Right renal cortex interstitium (tissue), 3 donors: ENCODE results near the gene CLINT1. TPM values are rescaled to one million over a fixed set of nuclear protein-coding genes. Genes with fewer than 3 reads are reported as not detected.
A peak's percentile ranks its signal among the peaks of the same experiment; 100 is the strongest.

ENCODE experiments used
- DNase-seq, 3 donors: peaks; one replicate each; pipeline ENCODE4 v3.0.0-alpha.2; 2013; ENCODE audit warnings: low read depth in 3 of 3, low spot score in 2 of 3
- polyA plus RNA-seq, 3 donors: library from polyadenylated mRNA; unstranded; fragments of 120-200 nt; gene quantifications; one replicate each; pipeline ENCODE4 v1.2.1, GENCODE V29; 2013; ENCODE audit not compliant: insufficient read length in 3 of 3

Gene CLINT1
- polyA plus RNA-seq, 3 donors = 132 to 144 (median 141) TPM

DNA sequence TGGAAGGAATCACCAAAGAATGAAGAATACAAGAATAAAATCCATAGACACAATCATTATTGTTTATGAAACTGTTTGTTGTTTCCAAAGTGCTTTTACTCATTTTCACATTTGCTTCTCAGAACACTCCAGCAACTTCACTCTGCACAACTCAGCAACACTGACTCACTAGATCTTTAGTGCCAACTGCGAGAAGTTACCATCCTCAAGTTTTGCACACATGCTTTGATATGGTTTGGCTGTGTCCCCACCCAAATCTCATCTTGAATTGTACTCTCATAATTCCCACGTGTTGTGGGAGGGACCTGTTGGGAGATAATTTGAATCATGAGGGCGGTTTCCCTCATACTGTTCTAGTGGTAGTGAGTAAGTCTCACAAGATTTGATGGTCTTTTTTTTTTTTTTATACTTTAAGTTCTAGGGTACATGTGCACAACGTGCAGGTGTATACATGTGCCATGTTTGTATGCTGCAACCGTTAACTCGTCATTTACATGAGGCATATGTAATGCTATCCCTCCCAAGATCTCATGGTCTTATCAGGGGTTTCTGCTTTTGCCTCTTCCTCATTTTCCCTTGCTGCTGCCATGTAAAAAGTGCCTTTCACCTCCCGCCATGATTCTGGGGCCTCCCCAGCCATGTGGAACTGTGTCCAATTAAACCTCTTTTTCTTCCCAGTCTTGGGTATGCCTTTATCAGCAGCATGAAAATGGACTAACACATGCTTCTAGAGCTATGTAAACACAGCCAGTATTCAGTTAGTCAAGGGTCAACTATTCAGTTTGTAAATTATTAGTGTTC lies 36.9 kb downstream of the CLINT1 start:
- no peak for DNase-seq

DNA sequence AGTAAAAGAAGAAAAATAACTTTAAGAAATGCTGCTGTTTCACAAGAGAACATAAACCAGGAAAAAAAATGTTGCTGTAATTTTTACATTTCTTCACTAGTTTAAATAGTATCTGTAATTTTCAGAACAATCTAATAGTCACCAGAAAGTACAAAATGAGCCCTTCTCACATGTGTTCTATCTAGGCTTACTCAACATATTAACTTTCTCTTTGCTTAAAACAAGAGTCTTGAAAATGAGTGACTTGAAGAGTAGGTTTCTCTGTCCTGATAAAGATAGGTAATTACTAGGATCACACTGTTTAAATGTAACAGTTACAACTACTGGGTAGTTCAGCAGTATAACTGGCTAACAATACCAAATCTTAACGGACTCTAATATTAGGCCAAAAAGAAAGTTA lies 37.5 kb downstream of the CLINT1 start:
- no peak for DNase-seq

DNA sequence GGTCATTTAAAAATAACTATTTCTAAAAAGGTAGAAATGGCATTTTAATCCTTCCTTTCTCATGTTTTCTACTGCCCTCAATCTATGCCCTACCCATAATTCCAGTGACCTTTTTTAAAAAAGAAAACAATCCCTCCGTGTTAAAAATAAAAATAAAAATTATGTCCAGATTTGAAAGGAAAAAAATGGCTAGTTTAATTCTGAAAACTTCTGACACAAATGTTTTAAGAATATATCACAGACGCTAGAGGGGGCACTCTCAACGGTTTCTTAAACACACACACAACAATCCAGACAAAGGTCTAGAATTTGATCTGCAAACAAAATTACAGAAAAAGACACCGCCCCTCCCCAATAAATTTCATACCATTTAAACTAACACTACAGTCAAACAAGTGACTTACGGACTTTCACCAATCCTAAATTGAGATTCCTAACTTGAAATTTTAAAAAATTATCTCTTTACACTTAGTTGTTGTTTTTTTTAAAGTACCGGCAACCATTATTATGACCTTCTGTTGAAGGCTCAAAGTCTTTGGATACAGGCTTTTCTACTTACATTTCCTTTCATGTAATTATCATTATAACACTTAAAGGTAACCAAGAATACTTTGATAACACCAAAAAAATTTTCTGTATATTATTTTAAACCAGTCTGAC lies 38.2 kb downstream of the CLINT1 start:
- peak in 1 of 3 donors; percentile 44 for DNase-seq

DNA sequence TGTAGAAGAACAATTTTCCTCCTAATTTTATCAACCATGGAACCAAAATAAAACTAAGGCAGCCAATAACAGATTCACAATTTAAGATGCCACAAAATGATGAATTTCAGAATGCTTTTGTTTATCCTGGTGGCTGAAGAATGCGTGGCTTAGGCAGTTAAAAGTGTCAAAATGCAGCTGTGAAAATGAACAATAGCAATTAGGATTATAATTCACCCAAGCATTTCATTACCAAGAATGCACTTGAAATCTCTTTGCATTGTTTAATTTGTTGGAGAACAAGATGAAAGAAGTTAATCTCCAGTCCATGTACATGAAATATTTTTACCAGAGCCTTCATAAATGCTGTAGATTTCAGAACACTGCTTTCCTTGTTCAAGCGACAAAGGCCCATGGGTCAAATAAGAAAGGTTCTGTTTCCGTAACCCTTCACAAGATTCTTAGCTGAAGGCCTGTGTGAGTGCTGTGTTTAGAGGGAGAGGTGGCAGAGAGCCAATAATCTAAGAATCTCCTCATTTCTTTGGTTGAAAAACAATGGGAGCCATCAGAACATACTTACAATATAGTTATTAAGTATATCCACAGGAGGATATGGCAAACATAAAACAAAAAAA lies 39.3 kb downstream of the CLINT1 start:
- no peak for DNase-seq

DNA sequence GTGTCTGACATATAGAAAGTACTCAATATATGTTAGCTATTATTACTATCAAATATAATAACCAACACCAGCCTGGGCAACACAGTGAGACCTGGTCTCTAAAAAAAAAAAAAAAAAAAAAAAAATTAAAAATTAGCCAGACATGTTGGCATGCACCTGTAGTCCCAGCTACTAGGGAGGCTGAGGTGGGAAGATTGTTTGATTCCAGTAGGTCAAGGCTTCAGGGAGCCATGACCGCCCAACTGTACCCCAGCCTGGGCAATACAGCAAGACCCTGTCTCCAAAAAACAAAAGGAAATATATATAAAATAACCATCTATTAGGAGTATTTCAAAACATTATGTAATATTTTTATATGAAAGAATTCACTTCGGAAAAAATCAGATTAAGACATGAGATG lies 40.6 kb downstream of the CLINT1 start:
- no peak for DNase-seq

DNA sequence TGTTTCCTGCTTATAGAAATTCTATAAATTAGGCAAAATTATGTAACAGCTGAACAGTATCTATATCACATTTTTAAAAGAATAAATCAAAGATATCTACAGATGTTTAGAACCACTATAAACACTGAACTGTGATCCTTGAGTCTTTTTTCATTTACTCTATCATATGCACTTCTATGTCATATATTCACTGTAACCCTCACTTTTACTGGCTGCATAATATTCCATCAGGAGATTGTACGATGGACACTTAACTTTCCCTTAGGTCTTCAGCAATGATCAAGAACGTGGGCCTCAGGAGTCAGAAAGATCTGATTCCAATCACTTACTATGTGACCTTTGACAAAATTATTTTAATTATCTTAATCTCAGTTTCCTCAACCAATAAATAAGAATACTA lies 41.0 kb downstream of the CLINT1 start:
- DNase-seq = no peak

DNA sequence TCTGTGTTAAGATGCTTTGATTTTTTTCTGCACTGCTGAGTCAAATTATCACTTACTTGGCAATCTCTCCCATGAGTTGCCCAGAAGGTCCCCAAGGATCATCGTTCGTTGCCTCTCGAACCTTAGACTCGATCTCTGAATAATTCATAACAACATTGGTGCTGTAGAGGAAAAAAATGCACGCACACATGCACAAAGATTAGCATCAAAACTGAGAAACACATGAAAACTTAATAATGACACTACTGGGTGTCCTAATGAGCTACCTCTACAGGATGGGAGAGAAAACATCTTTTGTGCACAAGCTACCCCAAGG lies 41.6 kb downstream of the CLINT1 start:
- no peak for DNase-seq

DNA sequence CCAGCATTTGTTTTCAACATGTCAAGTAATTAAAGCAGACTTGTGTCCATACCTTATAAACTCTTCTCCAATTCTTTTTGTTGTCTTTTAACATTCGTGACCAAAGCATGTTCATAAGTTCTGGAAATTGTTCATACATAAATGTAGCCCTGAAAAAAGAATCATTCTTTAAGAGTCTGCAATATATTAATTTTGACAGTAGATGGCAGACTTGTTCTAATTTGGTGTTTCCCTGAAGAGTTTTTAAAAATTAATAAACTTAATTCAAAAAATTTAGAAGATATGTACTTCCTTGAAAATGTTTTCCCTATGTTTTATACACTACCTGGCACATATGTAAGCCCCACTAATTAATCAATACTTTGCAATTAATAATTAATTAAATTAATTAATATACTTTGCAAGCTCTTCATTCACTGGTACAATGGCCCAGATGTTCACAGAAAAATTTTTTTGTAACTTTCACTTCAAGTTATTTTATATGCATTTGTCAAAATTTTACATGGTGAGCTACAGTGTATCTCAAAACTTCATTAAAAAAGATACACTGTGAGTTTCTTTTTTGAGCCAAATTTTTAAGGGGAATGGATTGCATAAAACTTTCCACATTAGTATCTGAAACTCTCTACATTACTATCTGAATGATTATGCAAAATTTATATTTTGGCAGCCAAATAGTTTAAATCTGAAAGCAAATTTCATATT lies 42.1 kb downstream of the CLINT1 start:
- no peak for DNase-seq

DNA sequence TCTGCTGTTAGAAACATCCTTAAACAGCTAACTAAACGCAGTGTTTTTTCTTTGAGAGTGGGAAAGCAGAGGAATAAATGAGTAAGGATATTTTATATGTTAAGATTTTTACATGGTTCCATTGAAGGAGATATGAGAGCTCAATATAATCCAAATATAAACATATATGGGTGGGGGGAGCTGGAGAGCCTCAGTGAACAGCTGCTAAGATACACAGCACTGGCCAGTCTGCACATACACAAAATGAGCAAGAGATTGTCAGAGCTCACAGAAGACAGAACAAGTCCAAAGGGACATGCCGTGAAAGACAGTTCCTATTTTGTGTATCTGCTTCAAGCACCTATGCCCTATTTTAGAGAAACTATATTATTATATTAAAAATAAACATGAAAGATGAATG lies 46.9 kb downstream of the CLINT1 start:
- no peak for DNase-seq

DNA sequence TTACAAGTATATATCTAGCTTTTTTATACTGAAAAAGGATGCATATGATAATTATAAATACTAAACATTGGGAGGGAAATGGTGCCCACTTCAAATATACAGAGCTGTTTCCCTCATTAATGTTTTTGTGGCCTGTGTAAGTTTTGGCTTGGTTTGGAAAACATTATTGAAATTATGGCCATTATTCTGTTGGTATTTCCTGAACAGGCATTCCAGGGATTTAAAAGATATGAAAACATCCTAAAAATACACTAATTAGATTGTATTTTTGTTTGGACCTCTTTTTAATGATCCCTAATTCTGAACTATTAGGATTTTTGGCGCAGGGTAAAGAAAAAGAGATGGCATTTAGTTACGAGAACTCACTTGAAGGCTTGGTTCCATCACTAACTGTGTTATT lies 50.9 kb downstream of the CLINT1 start:
- no peak for DNase-seq

DNA sequence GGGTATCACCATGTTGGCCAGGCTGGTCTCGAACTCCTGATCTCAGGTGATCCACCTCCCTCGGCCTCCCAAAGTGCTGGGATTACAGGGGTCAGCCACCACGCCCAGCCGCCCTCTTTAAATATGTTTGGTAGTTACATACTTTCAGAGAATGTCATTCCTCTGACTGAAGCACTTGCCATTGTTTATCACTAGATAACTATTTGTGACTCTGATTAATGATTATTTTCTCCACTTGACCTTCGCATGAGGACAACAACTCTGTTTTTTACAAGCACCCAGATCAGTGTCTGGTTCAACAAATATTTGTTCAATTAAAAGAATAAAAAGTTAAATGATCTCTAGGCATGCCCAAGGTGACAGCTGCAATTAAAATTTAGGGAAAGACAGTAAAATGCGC lies 56.2 kb downstream of the CLINT1 start:
- DNase-seq = no peak

DNA sequence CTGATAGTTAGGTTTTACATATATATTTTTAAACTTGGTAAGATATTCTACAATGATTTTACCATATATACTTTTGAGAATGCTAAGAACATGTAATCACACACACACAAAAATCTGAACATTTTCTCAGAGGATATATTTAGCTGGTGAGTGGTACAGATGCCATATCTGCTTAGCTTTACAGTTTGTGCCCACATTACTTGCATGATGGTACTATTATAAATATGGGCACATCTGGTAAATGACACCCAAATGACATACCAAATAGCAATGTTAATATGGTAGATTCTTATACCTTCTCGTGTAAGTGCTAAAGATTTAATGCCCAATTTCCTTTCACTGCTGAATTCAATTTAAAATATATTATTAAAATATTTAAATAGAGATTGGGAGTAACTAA lies 58.8 kb downstream of the CLINT1 start:
- DNase-seq = no peak

DNA sequence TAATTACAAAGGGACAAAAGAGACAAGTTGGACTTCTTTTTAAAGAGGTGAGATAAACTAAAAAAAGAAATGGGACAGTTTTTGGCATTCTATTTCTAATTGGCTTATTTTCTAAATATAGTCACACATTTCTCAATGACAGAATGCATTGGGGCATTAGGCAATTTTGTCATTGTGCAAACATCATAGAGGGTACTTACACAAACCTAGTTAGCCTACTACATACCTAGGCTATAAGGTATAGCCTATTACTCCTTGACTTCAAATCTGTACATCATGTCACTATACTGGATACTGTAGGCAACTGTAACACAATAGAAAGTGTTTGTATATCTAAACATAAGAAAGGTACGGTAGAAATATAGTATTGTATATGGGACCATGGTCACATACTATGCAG lies 59.4 kb downstream of the CLINT1 start:
- DNase-seq = no peak

DNA sequence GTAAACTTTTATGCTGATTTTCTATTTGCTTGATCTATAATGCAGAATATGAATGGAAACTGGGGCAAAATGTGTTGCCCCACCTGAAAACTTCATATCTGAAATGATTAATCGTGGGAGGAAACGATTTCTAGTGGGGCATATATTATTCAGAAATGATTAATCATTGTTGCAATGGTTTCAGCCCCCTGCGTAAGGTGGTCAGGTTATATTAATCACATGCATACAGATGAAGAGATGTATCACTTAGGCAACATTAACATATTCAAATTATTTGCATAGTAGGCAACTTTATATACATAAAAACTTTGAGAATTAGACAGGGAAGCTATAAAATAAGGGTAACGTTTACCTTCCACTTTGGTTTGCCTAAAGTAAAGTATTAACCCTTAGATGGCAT lies 65.6 kb downstream of the CLINT1 start:
- DNase-seq = no peak

DNA sequence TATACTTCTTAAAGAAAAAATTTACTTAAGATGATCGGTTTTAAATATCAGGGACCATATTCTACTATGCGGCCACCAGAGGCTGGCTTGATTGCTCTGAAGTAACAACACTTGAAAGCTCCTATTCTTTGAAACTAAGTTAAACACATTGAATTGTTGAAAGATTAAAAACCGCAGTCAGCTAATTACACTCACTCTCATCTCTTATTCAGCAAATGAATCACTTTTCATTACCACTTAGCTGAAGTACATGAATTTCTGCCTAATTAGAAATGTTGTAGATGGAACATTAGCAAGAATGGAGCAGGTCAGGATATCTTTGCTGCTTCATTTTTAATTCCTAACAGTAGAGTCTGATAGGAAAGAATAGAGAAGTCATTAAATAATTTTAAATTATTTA lies 73.1 kb downstream of the CLINT1 start:
- DNase-seq = no peak

DNA sequence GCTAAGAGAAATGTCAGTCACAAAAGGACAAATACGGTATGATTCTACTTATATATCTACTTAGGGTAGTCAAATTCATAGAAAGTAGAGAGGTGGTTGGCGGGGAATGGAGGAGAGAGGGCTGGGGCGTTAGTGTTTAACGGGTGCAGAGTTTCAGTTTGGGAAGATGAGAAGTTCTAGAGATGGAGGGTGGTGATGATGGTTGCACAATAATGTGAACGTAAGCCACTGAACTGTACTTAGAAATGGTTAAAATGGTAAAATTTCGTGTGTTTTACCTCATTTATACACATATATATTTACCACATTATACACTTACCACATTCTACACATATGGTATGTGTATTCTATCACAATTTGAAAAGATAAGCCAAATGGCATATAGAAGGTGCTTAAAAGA lies 79.7 kb downstream of the CLINT1 start:
- DNase-seq = no peak

DNA sequence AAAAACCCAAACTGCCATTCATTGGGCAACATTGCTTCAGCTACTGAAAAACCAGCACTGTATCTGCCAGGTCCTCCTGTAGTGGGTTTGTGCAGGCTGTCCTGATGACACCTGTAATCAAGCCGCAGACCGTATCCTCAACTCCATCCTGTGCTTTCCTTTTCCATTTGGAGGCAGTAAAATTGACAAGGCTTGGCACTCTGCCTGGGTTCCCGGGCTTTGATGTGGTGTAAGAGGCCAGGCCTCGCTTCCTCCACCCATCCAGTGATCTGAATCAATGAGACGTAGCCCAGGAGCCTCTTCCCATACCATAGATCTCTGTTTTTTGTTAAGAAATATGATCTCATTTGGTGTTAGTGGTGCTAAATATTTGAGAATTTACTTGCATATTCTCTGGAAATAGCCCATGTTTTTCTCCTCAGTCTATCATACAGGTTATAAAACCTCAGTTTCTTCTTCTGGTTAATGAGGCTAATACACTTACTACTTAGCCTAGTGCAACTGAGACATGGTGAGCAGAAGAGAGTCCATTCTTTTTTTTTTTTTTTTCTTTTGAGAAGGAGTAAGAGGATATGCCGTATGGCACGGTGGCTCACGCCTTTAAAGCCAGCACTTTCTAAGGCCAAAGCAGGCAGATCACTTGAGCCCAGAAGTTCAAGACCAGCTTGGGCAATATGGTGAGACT lies 80.7 kb downstream of the CLINT1 start:
- peak; percentile 12 to 43 (median 29) for DNase-seq

DNA sequence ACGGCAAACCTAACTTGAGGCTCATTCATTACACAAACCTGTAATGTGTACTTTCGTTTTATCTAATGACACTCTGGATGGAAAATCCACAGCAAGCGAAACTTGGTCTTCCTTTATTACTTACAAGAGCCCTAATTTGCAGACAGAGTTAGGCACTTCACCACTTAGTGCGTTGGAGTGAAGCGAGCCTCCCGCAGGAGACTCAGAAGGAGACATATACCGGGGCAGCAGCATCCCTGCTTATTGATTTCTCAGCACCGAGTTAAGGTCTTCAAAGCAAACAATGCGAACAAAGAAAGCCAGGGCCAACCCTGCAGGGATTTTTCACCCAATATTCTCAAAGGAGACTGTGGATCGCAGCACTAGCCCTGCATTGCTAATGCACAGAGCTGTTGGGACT lies 86.8 kb downstream of the CLINT1 start:
- no peak for DNase-seq

DNA sequence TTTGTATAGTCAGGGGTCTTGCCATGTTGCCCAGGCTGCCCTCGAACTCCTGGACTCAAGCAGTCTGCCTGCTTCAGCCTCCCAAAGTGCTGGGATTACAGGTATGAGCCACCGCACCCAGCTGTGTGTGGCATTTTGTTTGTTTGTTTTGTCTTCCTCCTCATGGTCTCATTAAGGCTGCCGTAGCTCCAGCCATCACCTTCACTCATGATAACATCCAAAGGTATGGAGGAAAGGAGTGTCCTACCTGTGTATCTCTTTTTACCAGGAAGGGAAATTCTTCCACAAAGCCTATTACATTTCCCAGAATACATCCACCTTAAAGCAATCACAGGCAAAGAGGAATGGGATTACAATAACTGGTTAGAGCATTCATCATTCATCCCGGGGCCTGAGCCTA lies 88.3 kb downstream of the CLINT1 start:
- no peak for DNase-seq

DNA sequence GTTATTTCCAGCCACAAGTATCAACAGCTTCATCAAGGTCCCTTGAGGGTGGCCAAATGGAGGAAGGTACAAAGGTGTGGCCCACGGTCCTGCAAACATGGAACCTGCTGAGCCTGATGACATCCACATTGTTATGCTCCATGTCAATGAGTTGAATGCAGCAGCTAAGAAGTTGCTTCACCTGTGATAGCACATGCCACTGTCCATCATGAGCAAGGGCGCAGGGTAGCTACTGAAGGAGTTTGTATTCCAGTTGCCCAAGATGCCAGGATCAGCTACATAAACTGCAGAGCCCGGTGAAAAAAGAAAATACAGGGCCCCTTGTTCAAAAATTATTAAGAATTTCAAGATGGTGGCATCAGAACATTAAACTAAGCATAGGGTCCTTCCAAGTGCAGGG lies 91.3 kb downstream of the CLINT1 start:
- DNase-seq = no peak

DNA sequence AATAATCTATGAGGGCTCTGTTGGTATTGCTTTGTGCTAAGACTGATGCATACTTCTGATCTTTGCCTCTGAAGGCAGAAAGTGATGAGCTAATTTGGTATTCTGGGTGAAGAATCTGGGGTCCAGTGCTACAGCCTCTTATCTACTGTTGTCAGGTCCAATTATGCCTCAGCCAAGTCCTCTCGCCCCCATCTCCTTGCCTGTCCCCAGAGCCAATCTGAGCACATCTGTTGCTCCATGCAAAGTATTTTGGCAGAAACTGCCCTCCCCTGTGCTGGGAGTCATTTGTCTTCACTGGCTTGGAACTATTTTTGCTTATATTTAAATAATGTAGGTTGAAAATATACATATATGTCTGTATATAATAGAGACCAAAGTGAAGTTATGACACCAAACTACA lies 92.0 kb downstream of the CLINT1 start:
- DNase-seq = no peak
